SHP77 (cell line): ENCODE results near the gene FBXO2.

ENCODE experiments used
- DNase-seq, 2 experiments: peaks; one replicate each; lab custom pipeline; 2025; lab: John Stamatoyannopoulos, UW

Gene FBXO2

DNA sequence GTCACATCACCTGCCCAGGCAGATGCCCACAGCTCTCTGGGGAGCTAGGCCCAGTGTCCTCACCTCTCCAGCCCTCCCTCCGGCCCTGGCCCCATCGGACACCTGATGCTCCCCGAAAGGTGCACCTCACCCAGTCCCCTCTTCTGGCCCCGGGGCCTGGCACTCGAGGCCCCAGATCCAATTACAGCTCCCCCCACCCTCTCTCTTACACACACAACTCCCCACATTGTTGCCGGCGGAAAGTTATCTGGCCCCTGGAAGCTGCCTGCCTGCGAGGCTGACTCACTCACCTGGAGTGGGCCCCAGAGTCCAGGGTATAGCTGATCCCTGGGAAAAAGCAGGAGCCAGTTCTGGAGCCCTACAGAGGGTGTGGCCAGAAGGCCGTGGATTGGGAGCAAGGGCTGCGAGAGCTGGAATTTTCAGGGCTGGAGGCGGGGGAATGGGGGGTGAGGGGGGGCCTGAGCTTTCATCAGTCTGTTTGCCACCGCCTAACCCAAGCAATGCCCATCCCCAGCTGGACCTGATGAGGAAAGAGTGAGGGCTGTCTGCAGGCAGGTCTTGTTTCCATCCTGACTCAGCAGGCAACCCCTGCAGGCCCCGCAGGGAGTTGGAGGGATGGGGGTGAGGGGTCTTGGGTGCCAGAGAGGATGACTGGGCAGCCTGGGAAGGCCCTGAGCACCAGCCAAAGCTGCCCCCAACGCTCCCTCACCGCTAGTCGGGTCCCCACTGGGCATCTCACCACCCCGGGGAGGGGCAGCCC lies 948 bp downstream of the FBXO2 start:
- peak in 1 of 2 experiments; percentile 5 for DNase-seq

DNA sequence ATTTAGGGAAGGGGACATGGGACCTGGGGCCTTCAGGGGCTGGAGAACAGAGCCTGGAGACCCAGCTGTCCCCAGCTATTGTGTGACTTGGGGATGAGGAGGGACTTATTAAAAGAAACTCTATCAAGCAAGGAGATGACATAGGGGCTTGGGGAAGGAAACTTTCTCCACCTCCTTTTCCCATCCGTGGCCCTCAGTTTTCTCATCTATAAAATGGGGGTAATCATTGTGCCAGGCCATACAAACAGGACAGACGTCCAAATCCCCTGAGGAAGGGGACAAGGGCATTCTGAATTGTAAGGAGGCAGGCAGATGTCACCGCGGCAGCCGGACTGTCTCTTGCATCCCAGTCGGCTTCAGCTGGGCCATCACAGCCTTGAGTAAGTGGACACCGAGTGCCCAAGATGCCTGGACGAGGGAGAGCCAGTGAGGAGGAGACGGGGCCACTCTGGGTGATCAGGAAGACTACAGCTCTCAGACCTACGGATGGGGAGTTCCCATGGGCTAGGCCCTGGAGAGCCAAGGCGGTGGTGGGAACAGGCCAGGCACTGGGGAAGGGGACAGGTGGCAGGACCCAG lies 1.9 kb downstream of the FBXO2 start:
- no peak for DNase-seq

DNA sequence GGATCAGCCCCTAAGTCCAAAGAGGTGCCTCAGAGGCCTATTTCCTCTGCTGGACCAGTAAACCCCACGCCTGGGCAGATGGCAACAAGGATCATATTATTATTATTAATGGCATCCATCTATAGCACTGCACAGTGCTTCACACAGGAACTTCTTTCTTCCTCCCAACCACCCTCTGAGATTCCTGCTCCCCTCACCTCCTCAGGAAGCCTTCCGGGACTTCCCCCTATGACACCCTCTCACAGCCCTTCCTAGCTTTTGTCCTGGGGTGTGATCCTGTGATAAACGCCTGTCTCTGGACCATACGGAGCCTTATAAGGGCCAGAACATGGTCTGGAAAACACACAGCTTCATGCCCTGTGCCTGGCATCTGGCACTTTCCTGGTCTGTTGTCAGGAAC lies 3.2 kb downstream of the FBXO2 start:
- no peak for DNase-seq

DNA sequence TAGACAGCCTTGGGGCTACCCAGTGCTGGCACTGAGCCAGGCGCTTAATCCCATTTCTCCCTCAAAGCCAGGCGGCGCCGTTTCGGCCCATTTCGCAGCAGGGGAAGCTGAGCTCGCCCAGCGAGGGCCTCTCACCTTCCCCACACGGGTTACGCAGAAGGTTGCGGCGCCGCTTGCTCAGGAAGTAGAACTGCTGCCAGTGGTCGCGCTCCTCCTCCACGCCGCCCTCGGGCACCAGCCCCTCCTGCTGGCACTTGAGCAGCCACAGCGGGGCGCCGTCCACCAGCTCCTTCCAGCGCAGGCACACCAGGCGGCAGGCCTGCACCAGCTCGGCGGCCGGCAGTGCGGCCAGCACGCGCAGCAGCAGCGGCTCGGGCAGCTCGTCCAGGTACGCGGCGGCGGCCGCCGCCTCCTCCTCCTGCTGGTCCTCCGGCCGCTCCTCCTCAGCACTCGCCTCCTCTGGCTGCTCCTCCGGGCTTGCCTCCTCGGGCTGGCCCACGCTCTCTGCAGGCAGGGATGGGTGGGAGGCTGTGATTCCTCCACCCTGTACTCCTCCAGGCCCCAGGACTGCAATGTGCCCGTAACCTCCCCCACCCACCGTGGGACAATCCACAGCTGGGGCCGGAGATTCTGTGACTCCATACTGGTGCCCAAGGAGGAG lies 3.8 kb downstream of the FBXO2 start:
- peak; percentile 66 to 86 for DNase-seq

DNA sequence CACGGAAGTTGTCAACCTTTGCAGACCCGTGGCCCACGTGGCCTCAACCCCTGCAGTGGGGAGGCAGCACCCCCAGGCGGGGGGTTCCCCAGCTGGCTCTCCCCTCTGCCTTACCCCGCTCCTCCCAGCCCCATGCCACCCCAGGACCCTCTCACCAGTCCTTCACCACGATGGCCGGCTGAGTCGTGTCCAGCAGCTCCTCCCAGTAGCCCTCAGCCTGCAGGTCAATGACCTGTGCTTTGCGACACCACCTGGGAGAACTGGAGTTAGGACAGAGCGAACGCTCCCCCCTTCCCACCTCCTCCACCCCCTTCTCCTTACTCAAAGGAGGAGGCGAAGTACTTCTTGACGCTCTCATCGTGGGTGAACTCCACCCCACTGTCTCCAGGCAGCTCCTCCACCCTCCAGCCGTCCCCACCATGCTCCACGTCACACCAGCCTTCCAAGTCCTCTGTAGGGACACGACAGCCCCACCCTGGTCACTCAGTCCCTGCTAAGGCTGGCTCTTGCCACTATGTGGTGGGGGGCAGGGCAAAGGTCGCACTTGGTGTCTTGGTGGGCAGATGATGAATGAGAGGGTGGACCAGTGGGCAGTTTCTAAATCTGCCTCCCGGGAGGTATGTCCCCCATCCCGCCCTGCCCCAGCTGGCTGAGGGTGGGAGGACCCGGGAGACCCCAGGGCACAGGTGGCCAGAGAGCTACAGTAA lies 4.5 kb downstream of the FBXO2 start:
- no peak for DNase-seq

DNA sequence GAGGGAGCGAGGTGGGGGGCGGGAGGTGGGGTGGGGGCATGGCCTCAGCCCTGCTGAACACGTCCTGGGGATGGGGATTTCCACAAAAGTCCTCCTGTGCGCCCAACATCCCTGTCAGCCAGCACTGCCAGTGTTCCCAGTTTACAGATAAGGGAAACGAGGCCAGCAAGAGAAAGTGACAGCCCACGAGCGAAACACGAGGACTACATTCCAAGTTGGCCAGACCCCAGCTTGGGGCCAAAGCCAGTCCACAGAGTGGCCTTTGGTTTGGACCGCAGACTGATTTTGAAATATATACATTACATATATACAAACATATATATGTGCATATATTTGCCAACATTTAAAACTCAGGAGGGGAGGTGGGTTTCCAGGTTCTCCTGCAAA lies 5.0 kb downstream of the FBXO2 start:
- DNase-seq, result no peak

DNA sequence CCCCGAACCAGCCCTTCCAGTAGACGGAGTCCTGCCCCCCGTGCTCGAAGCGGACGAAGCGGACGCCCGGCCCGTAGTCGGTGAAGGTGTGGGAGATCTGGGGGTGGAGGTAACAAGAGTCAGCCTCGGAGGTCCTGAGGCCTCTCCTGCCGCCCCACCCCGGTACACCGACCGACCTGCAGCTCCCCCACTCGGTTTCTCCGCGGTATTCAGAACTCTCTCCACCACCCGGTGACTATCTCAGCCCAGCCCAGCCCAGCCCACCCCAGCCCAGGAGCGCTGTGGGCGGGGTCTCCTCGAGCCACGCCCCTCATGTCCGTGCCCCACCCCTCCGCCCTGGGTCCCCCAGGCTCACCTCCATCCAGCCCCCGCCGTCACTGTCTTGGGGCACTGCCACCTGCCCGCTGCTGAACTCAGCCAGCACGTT lies 5.5 kb downstream of the FBXO2 start:
- no peak for DNase-seq

DNA sequence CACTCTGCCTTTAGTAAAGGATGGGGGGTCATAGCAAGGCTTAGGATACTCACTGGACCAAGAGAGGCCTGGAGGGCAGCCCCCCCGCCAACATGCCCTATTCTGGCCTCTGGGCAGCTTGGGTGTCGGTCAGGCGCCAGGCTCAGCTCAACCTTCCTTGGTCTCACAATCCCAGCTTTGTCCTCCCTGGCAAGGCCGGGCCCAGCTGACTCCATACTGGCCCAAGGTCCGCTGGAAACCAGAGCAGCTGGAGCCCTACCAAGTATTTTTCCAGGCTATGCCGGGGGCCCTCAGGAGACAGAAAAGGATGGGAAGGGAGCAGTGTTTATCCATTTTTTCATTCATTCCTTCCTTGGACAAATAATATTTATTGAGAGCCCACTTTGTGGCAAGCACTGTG lies 6.2 kb downstream of the FBXO2 start:
- no peak for DNase-seq

DNA sequence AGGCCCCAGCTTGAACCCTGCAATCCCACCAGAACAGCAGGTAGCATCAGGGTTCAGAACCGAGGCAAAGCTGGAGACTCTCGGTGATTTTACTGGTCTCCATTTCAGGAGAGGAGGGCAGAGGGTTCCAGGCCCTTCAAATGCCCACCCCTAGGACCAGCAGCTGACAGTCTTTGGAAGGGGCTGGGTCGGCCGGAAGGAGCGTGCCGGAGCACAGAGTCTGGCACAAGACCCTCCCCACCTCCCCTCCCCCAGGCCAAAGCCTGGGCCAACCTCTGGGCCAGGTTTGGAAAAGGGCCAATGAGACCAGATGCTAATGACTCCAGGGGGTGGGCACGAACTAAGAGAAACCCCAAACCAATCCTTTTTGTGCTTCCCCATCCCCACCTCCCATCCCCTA lies 6.9 kb downstream of the FBXO2 start:
- no peak for DNase-seq

DNA sequence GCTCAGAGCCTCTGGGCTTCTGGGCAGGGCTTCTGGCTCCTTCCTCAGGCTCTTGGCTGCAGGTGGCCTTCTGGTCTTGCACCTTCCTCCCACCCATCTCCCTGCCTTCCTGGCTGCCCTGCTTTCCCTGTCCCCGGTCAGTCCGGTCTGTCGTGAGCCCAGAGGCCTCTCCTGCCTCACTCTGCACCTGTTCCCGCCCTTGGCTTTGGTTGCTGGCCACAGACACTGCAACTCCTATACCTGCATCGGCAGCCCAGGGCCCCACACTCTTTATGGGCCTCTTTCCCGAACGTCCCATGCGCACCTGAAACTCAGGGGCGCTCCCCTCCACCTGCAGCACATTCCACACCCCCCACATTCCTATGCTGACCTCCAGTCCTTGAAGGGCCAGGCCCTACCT lies 7.9 kb downstream of the FBXO2 start:
- no peak for DNase-seq

DNA sequence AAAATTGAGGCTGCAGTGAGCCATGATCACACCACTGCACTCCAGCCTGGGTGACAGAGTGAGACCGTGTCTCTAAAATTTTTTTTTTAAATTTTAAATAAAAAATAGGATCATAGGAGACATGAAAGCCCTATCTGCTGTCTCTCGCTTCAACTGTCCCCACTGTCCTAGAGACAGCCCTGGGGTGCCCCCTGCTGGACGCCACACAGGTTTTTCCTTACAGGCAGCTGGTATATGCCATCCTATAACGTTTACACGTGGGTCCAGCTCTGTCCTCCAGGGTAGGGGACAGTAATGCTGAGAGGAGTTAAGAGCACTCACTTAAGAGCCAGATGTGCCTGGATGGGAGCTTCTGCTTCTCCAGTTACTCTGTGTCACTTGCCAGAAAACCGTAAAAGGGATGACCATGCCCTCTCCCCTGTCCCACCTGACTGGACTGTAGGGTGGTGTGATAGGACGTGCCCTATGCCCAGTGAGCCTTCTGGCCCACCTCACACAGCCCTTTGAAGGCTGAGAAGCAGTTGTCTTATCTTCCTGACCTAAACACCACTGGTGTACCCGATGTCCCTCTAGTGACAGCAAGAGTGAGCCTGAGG lies 8.5 kb downstream of the FBXO2 start:
- DNase-seq, result peak; percentile 70 to 86

DNA sequence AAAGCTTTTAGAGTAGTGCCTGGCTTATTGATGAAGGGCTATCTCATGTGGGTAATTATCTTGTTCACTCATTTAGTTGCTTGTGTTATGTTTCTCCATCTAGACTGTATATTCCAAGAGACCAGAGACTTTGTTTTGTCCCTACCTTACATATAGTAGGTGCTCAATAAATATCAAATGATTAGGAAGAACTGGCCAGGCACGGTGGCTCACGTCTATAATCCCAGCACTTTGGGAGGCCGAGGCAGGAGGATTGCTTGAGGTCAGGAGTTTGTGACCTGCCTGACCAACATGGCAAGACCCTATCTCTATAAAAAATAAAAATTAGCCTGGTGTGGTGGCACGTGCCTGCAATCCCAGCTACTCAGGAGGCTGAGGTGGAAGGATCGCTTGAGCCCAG lies 9.0 kb downstream of the FBXO2 start:
- DNase-seq, result no peak

DNA sequence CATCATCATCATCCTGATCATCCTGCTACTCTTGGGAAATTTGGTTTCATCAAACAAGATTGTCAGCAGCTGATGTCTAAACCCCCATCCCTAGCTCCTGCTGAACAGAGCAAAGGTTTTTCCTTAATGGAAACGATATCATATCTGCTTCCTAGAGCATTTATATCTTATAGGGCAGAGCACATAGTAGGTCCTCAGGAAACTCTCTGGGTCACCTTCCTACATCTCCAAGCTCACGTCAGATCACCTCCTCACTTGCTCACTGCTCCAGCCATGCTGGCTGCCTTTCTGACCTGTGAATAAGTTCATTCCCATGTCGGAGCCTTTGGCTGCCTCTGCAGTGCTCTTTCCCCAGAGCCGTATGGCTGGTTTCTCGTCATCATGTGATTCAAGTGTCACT lies 10.4 kb downstream of the FBXO2 start:
- no peak for DNase-seq

DNA sequence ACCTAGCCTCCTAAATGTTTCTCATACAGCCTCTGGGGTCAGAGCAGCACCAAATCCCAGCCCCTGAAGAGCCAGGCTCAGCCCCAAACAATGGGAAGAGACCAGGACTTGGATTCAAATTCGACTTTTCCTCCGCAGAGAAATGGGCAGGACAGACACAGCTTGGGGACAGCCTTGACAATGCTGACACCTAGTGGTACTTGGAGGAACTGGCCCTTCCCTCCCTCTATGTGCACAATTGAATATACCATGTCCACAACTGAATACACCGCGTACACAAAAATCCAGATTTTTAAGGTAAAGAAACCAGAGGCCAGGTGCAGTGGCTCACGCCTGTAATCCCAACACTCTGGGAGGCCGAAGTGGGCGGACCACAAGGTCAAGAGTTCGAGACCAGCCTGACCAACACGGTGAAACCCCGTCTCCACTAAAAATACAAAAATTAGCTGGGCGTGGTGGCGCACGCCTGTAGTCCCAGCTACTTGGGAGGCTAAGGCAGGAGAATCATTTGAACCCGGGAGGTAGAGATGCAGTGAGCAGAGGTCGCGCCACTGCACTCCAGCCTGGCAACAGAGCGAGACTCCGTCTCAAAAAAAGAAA lies 11.7 kb downstream of the FBXO2 start:
- DNase-seq, result peak; percentile 38 to 56

DNA sequence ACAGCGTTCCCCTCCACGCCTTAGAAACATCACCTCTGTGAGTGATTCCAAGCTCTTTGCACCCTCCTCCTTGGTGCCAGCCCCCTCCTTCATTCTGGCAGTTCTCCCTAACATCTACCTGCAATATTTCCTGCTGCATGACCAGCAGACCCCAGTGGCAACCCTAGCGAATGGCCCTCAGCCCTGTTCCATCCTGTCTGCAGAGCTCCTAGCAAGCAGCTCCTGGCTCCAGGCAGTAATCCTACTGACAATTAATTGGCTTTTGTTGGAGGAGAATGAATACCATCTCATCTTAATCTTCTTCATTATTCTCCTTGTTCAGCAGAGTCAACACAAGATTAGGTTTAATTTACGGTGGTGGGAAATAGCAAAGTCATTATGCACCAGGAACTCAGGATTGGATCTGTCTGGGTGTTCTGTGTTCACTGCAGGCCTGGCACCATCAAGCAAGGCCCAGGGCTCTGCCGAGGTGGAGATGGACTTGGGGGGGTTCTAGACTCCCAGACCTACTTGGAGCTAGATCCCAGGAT lies 12.4 kb downstream of the FBXO2 start:
- DNase-seq, result no peak

DNA sequence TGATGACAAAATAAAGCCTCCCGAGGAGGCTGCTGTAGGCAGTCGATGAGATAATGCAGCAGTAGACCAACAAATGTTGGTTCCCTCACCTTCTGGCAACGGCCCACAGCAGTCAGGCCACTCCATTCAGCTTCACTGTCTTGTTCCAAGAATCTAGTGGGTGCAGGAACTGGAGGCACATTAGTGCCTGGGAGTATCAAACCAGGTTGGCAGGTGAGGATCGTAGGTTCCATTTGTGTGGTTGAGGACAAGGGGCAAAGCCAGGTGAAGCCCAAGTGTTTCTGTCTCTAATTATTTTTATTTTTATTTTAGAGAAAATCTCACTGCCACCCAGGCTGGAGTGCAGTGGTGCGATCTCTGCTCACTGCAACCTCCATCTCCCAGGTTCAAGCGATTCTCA lies 13.3 kb downstream of the FBXO2 start:
- no peak for DNase-seq

DNA sequence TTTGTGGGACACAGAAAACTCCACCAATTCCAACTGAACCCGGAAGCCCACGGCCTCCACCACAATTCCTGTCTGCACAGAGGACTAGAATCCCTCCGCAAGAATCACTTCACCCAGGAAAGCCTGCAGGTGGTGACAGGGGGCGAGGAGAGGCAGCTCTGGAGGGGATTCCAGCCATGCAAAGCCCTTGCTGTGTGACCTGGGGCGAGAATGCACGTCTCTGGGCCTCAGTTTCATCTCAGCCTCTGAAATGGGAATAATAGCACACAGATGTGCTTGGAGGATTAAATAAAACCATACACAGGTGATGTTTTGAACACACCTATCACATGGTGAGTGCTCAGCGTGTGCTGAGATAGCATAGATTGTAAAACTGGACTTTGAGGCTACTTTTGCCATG lies 14.1 kb downstream of the FBXO2 start:
- DNase-seq, result no peak

DNA sequence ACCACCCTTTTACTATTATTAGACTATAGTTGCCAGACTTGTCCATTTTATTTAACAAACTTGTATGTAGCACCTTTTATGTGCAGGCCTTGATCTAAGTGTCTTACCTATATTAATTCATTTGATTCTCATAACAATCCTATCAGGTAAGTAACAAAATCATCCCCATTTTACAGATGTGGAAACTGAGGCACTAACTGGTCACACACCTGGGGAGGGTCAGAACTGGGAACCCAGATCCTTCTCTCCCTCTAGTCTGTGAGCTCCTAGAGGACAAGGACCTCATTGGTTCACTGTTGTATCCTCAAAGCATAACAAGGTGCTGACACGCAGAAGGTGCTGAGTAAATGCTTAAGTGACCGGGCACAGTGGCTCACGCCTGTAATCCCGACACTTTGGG lies 14.9 kb downstream of the FBXO2 start:
- DNase-seq, result no peak

DNA sequence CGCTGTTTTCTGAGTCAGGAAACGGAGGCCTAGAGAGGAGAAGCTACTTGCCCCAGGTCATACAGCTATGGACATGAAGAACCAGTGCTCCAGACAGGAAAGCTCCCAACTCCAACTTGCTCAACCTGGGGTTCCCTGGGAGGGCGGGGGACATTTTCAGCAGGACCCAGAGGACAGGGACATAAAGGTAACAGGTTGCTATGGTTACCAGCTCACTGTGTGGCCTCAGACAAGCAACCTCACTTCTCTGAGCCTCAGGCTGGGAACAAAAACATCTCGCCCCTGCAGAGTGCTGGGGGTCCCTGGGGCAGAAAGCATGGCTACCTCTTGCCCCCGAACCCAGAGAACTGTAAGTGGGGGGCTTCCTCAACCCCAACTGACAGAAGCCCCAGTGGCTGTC lies 16.1 kb downstream of the FBXO2 start:
- no peak for DNase-seq

DNA sequence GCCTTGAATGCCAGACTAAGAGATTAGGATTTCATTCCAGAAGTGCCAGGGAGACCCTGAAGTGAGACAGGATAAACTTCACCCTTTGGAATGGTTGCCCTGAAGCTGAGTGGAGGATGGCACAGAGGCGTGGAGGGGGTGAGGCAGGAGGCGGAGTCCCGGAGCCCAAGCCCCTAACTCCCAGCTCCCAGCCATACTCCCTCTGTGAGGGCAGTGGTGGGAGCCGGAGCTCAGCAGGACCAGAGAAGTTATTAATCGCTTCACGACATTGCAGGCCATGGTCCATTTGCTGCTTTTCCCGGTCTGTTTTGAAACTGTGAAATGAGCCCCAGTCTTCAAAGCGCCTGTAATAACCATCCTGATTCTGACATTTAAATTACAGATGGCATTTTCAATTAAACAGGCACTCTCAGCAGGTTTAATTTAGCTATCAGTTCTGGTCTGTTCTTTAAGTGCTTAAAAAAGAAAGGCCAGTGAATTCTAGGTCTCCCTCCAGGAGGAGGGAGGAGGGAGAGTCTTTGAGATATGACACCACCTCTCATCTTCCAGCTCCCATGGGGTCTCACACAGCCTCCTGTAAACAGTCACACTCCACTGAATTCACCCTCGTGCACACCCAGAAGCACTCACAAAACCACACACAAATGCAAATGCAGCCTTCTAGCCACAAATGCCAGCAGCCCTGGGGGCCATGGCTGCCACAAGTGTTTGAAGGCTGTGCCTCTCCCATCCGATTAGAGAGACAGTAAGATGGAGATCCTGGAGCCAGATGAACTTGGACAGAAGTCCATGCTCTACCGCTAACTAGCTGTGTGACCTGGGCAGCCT lies 19.6 kb downstream of the FBXO2 start:
- DNase-seq, result no peak
